ENCODE measurements around the gene SLC13A4.

DNA sequence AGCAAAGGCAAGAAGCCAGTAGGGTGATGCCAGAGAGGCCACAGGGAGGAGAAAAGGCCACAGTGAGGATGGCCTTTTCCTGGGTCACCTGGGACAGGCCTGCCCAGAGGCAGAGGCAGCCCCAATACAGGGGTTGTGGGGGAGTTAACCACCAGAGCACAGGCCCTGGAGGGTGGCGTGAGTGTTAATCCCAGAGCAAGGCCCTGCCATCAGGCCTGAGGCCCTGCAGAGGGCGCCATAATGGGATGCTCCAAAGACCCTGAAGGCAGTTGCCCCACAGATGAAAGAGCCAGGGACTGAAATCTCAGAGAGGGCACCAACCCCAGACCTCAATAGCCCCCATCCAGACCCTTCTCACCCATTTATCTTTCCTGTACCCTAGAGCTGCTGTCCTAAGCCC is 23.9 kb downstream of the SLC13A4 start:
- TF ChIP-seq ZNF274 (IDR thresholded peaks at IDR 0.05; ENCODE audit: low read depth, low read length) (no peak), YY1 (IDR thresholded peaks at IDR 0.05; ENCODE audit: insufficient read depth, insufficient read length) (no peak), SUZ12 (IDR thresholded peaks at IDR 0.05; ENCODE audit: extremely low read depth, insufficient read depth, insufficient read length) (no peak)
